GM12878 (cell line): ENCODE results near the gene CFLAR.

Experiments used
- CHD1 ChIP-seq: IDR thresholded peaks from 2 replicates; pipeline ENCODE4 v1.6.1; 2012; ENCODE audit warnings: low read depth, low read length, improper control_type of control experiment
- E2F4 ChIP-seq: IDR thresholded peaks from 2 replicates; pipeline ENCODE4 v1.6.1; 2012; ENCODE audit warnings: low read depth, low read length, improper control_type of control experiment
- EGR1 ChIP-seq, 2 experiments: IDR thresholded peaks; 1 replicate in 1 of 2; 2 replicates in 1 of 2; pipeline ENCODE4 v1.6.1; 2011 to 2012; ENCODE audit warnings: low read depth in 2 of 2, low read length in 2 of 2, borderline replicate concordance in 1 of 2, mild to moderate bottlenecking in 1 of 2, moderate library complexity in 1 of 2
- EP300 ChIP-seq, 2 experiments: fragments of 150-350 bp in 1 of 2; IDR thresholded peaks; 2 replicates each; pipeline ENCODE4 v1.6.1; 2011 to 2012; ENCODE audit warnings: low read depth in 2 of 2, low read length in 2 of 2, borderline replicate concordance in 1 of 2, improper control_type of control experiment in 1 of 2, inconsistent platforms in 1 of 2; ENCODE audit not compliant: control insufficient read depth in 1 of 2
- JUNB ChIP-seq: IDR thresholded peaks from 2 replicates; pipeline ENCODE4 v1.6.1; 2016; ENCODE audit warnings: antibody characterized with exemption, mild to moderate bottlenecking
- NR2C2 ChIP-seq: IDR thresholded peaks from 2 replicates; pipeline ENCODE4 v1.6.1; 2011; ENCODE audit warnings: borderline replicate concordance, low read depth; ENCODE audit not compliant: control insufficient read depth, insufficient read length
- POLR2A ChIP-seq: IDR thresholded peaks from 2 replicates; pipeline ENCODE4 v1.6.1; 2011; ENCODE audit warnings: low read depth, mild to moderate bottlenecking, low read length
- POLR2AphosphoS5 ChIP-seq: IDR thresholded peaks from 2 replicates; pipeline ENCODE4 v1.6.1; 2011; ENCODE audit warnings: mild to moderate bottlenecking, low read length, inconsistent platforms
- RBBP5 ChIP-seq: fragments of 200-600 bp; sonication (generic); conservative IDR thresholded peaks from 2 replicates; pipeline ENCODE4 v1.6.1; 2016
- SMC3 ChIP-seq: IDR thresholded peaks from 2 replicates; pipeline ENCODE4 v1.6.1; 2011; ENCODE audit warnings: low read length, improper control_type of control experiment, borderline replicate concordance
- TF ChIP-seq, protein P1 (sequence below), 3 experiments: IDR thresholded peaks in 2 of 3; conservative IDR thresholded peaks in 1 of 3; 2 replicates each; pipeline ENCODE4 v1.5.1; 2011; ENCODE audit warnings: low read depth in 3 of 3, low read length in 3 of 3, mild to moderate bottlenecking in 3 of 3, control low read depth in 2 of 3, moderate library complexity in 2 of 3, inconsistent platforms in 1 of 3, mixed read lengths in 1 of 3; ENCODE audit not compliant: control insufficient read depth in 2 of 3, insufficient read depth in 1 of 3; ENCODE audit errors: extremely low read depth in 1 of 3

DNA sequence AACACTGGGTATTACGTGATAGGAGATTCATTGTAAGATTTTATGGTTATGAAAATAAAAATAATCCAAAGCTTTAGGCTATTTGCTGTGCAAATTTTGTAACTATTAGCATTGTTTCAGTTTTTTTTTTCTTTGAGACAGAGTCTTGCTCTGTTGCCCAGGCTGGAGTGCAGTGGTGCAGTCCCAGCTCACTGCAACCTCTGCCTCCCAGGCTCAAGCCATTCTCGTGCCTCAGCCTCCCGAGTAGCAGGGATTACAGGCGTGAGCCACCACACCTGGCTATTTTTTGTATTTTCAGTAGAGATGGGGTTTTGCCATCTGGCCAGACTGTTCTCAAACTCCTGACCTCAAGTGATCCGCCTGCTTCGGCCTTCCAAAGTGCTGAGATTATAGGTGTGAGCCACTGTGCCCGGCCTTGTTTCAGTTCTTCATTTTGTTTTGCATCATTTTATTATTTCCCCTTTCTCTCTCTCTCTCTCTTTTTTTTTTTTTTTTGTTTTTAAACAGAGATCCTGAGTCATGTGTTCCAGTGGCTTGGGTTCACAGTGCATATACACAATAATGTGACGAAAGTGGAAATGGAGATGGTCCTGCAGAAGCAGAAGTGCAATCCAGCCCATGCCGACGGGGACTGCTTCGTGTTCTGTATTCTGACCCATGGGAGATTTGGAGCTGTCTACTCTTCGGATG, 92.7 kb downstream of the CFLAR start:
- TF ChIP-seq POLR2A (no peak), RBBP5 (no peak), EGR1 (IDR thresholded peaks at IDR 0.05; ENCODE audit: borderline replicate concordance in 1 of 2, low read depth in 2 of 2, low read length in 2 of 2) (no peak), E2F4 (no peak), SMC3 (no peak), EP300 (IDR thresholded peaks at IDR 0.05; ENCODE audit: borderline replicate concordance in 1 of 2, control insufficient read depth in 1 of 2, low read depth in 2 of 2, low read length in 2 of 2) (peak; percentile 50 to 64; a peak in 3 of 4 replicates), JUNB (no peak), POLR2AphosphoS5 (no peak), CHD1 (no peak), NR2C2 (no peak)
- TF ChIP-seq, protein P1, sequence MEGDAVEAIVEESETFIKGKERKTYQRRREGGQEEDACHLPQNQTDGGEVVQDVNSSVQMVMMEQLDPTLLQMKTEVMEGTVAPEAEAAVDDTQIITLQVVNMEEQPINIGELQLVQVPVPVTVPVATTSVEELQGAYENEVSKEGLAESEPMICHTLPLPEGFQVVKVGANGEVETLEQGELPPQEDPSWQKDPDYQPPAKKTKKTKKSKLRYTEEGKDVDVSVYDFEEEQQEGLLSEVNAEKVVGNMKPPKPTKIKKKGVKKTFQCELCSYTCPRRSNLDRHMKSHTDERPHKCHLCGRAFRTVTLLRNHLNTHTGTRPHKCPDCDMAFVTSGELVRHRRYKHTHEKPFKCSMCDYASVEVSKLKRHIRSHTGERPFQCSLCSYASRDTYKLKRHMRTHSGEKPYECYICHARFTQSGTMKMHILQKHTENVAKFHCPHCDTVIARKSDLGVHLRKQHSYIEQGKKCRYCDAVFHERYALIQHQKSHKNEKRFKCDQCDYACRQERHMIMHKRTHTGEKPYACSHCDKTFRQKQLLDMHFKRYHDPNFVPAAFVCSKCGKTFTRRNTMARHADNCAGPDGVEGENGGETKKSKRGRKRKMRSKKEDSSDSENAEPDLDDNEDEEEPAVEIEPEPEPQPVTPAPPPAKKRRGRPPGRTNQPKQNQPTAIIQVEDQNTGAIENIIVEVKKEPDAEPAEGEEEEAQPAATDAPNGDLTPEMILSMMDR (IDR thresholded peaks at IDR 0.05 in 2 of 3, conservative IDR thresholded peaks at IDR 0.05 in 1 of 3; ENCODE audit: control insufficient read depth in 2 of 3, extremely low read depth in 1 of 3, insufficient read depth in 1 of 3, low read depth in 3 of 3, low read length in 3 of 3): no peak
